OCI-LY7 (cell line): ENCODE results near the gene FST. TPM values are rescaled to one million over a fixed set of nuclear protein-coding genes. Genes with fewer than 3 reads are reported as not detected.

ENCODE experiments used
- BruUV-seq: library from RNA; stranded (reverse); fragments of 400-500 nt; replicated peaks from 2 replicates; lab custom pipeline; 2021; lab: Mats Ljungman, UMichigan
- CTCF ChIA-PET: fragments of 300-600 bp; sonication (Branson Sonifier 250); formaldehyde crosslinking; loops from one replicate; lab custom pipeline; 2022; ENCODE audit warnings: antibody characterized with exemption; ENCODE audit not compliant: unreplicated experiment; lab: Charles Lee
- POLR2A ChIA-PET: fragments of 300-600 bp; sonication (Branson Sonifier 250); formaldehyde crosslinking; loops from one replicate; lab custom pipeline; 2022; ENCODE audit warnings: antibody characterized with exemption; lab: Charles Lee
- DNase-seq: peaks from one replicate; pipeline ENCODE4 v3.0.0-alpha.2; 2015; ENCODE audit warnings: low spot score
- H2AFZ ChIP-seq: fragments of 200-600 bp; sonication (generic), shearing (Covaris generic); 2 replicates; pipeline ENCODE4 v1.6.1; 2014; ENCODE audit warnings: mild to moderate bottlenecking, antibody characterized with exemption, low read length, moderate library complexity
- H3K27ac ChIP-seq: fragments of 200-600 bp; sonication (generic); 2 replicates; pipeline ENCODE4 v1.5.1; 2014; ENCODE audit warnings: mixed run types, low read depth, mild to moderate bottlenecking, moderate library complexity, low read length, inconsistent platforms; ENCODE audit not compliant: poor library complexity, severe bottlenecking
- H3K36me3 ChIP-seq: fragments of 200-600 bp; sonication (generic); 2 replicates; pipeline ENCODE4 v1.6.1; 2014; ENCODE audit warnings: mild to moderate bottlenecking, antibody characterized with exemption, low read length, moderate library complexity, mixed read lengths; ENCODE audit not compliant: insufficient read depth
- H3K4me1 ChIP-seq: fragments of 200-600 bp; sonication (generic); 2 replicates; pipeline ENCODE4 v1.5.1; 2014; ENCODE audit warnings: mild to moderate bottlenecking, low read length; ENCODE audit not compliant: insufficient read depth, poor library complexity, severe bottlenecking
- H3K4me2 ChIP-seq: fragments of 200-600 bp; sonication (generic); 2 replicates; pipeline ENCODE4 v1.6.1; 2014; ENCODE audit warnings: mild to moderate bottlenecking, low read length
- H3K4me3 ChIP-seq: fragments of 200-600 bp; sonication (generic); 2 replicates; pipeline ENCODE4 v1.5.1; 2014; ENCODE audit warnings: mild to moderate bottlenecking, low read depth, low read length; ENCODE audit not compliant: poor library complexity, severe bottlenecking
- H3K79me2 ChIP-seq: fragments of 200-600 bp; sonication (generic); 2 replicates; pipeline ENCODE4 v1.6.1; 2016; ENCODE audit warnings: low read depth, mild to moderate bottlenecking, low read length, moderate library complexity, mixed read lengths; ENCODE audit not compliant: insufficient read depth
- H3K9me2 ChIP-seq: fragments of 200-600 bp; sonication (generic); 2 replicates; pipeline ENCODE4 v1.6.1; 2016; ENCODE audit warnings: mild to moderate bottlenecking, low read length, mixed read lengths; ENCODE audit not compliant: insufficient read depth
- H3K9me3 ChIP-seq: fragments of 200-600 bp; sonication (generic); 2 replicates; pipeline ENCODE4 v1.6.1; 2014; ENCODE audit warnings: mild to moderate bottlenecking, mixed run types, low read length, mixed read lengths
- H4K20me1 ChIP-seq: fragments of 200-600 bp; sonication (generic); 2 replicates; pipeline ENCODE4 v1.6.1; 2014; ENCODE audit warnings: mild to moderate bottlenecking, antibody characterized with exemption, low read length, moderate library complexity, mixed read lengths; ENCODE audit not compliant: insufficient read depth
- CTCF ChIP-seq: fragments of 200-600 bp; sonication (generic); conservative IDR thresholded peaks from 2 replicates; pipeline ENCODE4 v1.5.1; 2014; ENCODE audit warnings: mild to moderate bottlenecking, antibody characterized with exemption, low read length, moderate library complexity, mixed read lengths
- EZH2phosphoT487 ChIP-seq: fragments of 200-600 bp; sonication (generic); IDR thresholded peaks from 2 replicates; pipeline ENCODE4 v1.6.1; 2018; ENCODE audit warnings: low read depth, borderline replicate concordance, mild to moderate bottlenecking, mixed run types, antibody characterized with exemption, low read length, moderate library complexity, mixed read lengths
- intact Hi-C: fragments of 100-400 bp; cut with micrococcal nuclease; formaldehyde crosslinking; loops from one replicate; pipeline ENCODE4 v1.10.0; 2022; ENCODE audit not compliant: unreplicated experiment
- total RNA-seq, 2 experiments: library from RNA; depleted of rRNA in 1 of 2; stranded (reverse); fragments of >200 nt in 1 of 2; shearing (Covaris generic) in 1 of 2; gene quantifications; 2 replicates each; pipeline ENCODE4 v1.2.3, GENCODE V29; 2014 to 2022

FST gene
- total RNA-seq, 2 experiments from 2014 or later, result not detected

- ChIA-PET CTCF (no interaction called here), POLR2A (no interaction called here)
- Histone ChIP-seq H3K9me3 (no peaks in the 10 kb centered on the region), H3K4me3 (no peak overlapping the region), H3K79me2 (no peaks in the 10 kb centered on the region), H4K20me1 (no peaks in the 10 kb centered on the region), H3K9me2 (no peaks in the 10 kb centered on the region), H3K27ac (no peak overlapping the region), H3K36me3 (no peaks in the 10 kb centered on the region), H3K4me2 (no peak overlapping the region), H3K4me1 (no peaks in the 10 kb centered on the region), H2AFZ (no peak overlapping the region)
- DNase-seq, result no peak
- TF ChIP-seq CTCF, result no peak
- TF ChIP-seq EZH2phosphoT487, result no peak
- BruUV-seq, result no TSS peak
- intact Hi-C loops, result loop anchor here (10.0 kb wide), 1 partner anchor 167 kb away; no protein-coding TSS in a partner anchor
Observed at GRCh38 chr5:53487436-53487835, 7.0 kb downstream of the FST start.

GRCh38 chr5:53488195-53488722 is 7.8 kb downstream of the FST start:
- Histone ChIP-seq H4K20me1 (no peaks in the 10 kb centered on the region), H3K4me2 (no peak overlapping the region), H3K36me3 (no peaks in the 10 kb centered on the region), H3K9me2 (no peaks in the 10 kb centered on the region), H3K4me1 (no peaks in the 10 kb centered on the region), H3K4me3 (no peak overlapping the region), H3K27ac (no peak overlapping the region), H3K9me3 (no peaks in the 10 kb centered on the region), H3K79me2 (no peaks in the 10 kb centered on the region), H2AFZ (no peak overlapping the region)
- TF ChIP-seq CTCF, result no peak
- no peak for TF ChIP-seq EZH2phosphoT487
- ChIA-PET POLR2A (no interaction called here), CTCF (no interaction called here)
- intact Hi-C loops, result loop anchor here (10.0 kb wide), 1 partner anchor 167 kb away; no protein-coding TSS in a partner anchor
- no TSS peak for BruUV-seq
- no peak for DNase-seq

GRCh38 chr5:53490747-53491146 is 10.3 kb downstream of the FST start:
- Histone ChIP-seq H3K4me3 (no peak overlapping the region), H4K20me1 (no peaks in the 10 kb centered on the region), H3K9me3 (no peaks in the 10 kb centered on the region), H3K4me2 (no peak overlapping the region), H3K27ac (no peak overlapping the region), H2AFZ (no peak overlapping the region), H3K79me2 (no peaks in the 10 kb centered on the region), H3K4me1 (no peaks in the 10 kb centered on the region), H3K36me3 (no peaks in the 10 kb centered on the region), H3K9me2 (no peaks in the 10 kb centered on the region)
- ChIA-PET CTCF (no interaction called here), POLR2A (no interaction called here)
- DNase-seq, result no peak
- BruUV-seq, result no TSS peak
- intact Hi-C loops, result no loop called here
- no peak for TF ChIP-seq EZH2phosphoT487
- no peak for TF ChIP-seq CTCF
